CD14-positive monocyte (primary cell): ENCODE data around the gene MNDA. TPM values are rescaled to one million over a fixed set of nuclear protein-coding genes. Genes with fewer than 3 reads are reported as not detected.

Experiments used
- DNase-seq, 3 donors: peaks; one replicate each; pipeline ENCODE4 v3.0.0-alpha.2; 2011 to 2022
- H2AFZ ChIP-seq: 2 replicates; pipeline ENCODE4 v1.6.0; 2012; ENCODE audit warnings: mild to moderate bottlenecking, low read depth, low read length, inconsistent platforms; ENCODE audit not compliant: insufficient read depth, poor library complexity, severe bottlenecking
- H3K27ac ChIP-seq, 2 donors: 1 replicate in 1 of 2; 2 replicates in 1 of 2; pipeline ENCODE4 v1.5.1; 2012 to 2013; ENCODE audit warnings: low read length in 2 of 2, control low read depth in 1 of 2, inconsistent platforms in 1 of 2, low read depth in 1 of 2, mild to moderate bottlenecking in 1 of 2
- H3K27me3 ChIP-seq, 2 donors: one replicate each; pipeline versions ENCODE4 v1.6.0 to v1.6.1; 2011 to 2013; ENCODE audit warnings: low read length in 2 of 2; ENCODE audit not compliant: control insufficient read depth in 2 of 2, insufficient read depth in 2 of 2
- H3K36me3 ChIP-seq, 2 donors: replicated peaks in 1 of 2; 1 replicate in 1 of 2; 2 replicates in 1 of 2; pipeline versions ENCODE4 v1.5.1 to v1.6.1; 2012 to 2013; ENCODE audit warnings: low read length in 2 of 2, control low read depth in 1 of 2, inconsistent platforms in 1 of 2, mild to moderate bottlenecking in 1 of 2; ENCODE audit not compliant: insufficient read depth in 2 of 2, control insufficient read depth in 1 of 2
- H3K4me1 ChIP-seq, 2 donors: 1 replicate in 1 of 2; 2 replicates in 1 of 2; pipeline versions ENCODE4 v1.5.1 to v1.6.1; 2012 to 2013; ENCODE audit warnings: low read length in 2 of 2, control low read depth in 1 of 2, inconsistent platforms in 1 of 2, mild to moderate bottlenecking in 1 of 2, moderate library complexity in 1 of 2; ENCODE audit not compliant: insufficient read depth in 2 of 2, control insufficient read depth in 1 of 2
- H3K4me2 ChIP-seq: replicated peaks from 2 replicates; pipeline ENCODE3; 2012; ENCODE audit warnings: low read length, moderate library complexity, mild to moderate bottlenecking; ENCODE audit not compliant: poor library complexity, severe bottlenecking; ENCODE audit errors: extremely low read depth
- H3K4me3 ChIP-seq, 3 experiments: fragments of 200-600 bp in 1 of 3; sonication (generic) in 1 of 3; replicated peaks in 1 of 3; 1 replicate in 2 of 3; 2 replicates in 1 of 3; pipeline ENCODE4 v1.5.1; 2011 to 2013; ENCODE audit warnings: low read length in 3 of 3, mild to moderate bottlenecking in 3 of 3, control low read depth in 2 of 3, low read depth in 2 of 3, inconsistent platforms in 1 of 3, moderate library complexity in 1 of 3
- H3K79me2 ChIP-seq: 2 replicates; pipeline ENCODE4 v1.6.0; 2012; ENCODE audit warnings: mild to moderate bottlenecking, control low read depth, inconsistent platforms, low read length, moderate library complexity; ENCODE audit not compliant: insufficient read depth
- H3K9ac ChIP-seq: 2 replicates; pipeline ENCODE4 v1.6.0; 2017; ENCODE audit warnings: low read length, mild to moderate bottlenecking; ENCODE audit not compliant: insufficient read depth, poor library complexity, severe bottlenecking
- H3K9me3 ChIP-seq, 2 donors: replicated peaks in 1 of 2; 1 replicate in 1 of 2; 2 replicates in 1 of 2; pipeline versions ENCODE4 v1.5.1 to v1.6.1; 2012 to 2013; ENCODE audit warnings: low read length in 2 of 2, control low read depth in 1 of 2; ENCODE audit not compliant: control insufficient read depth in 1 of 2, insufficient read depth in 1 of 2
- H4K20me1 ChIP-seq: 2 replicates; pipeline ENCODE4 v1.6.0; 2012; ENCODE audit warnings: mild to moderate bottlenecking, low read length, control low read depth, moderate library complexity; ENCODE audit not compliant: insufficient read depth
- H3K27ac Mint-ChIP-seq, 7 donors: one replicate each; pipeline ENCODE4 v1.8.0; 2020; ENCODE audit warnings: mild to moderate bottlenecking in 7 of 7, mixed read lengths in 7 of 7, moderate library complexity in 6 of 7, inconsistent platforms in 2 of 7
- H3K27me3 Mint-ChIP-seq, 3 donors: one replicate each; pipeline ENCODE4 v1.8.0; 2021 to 2022; ENCODE audit warnings: low read depth in 3 of 3, mild to moderate bottlenecking in 3 of 3, mixed read lengths in 3 of 3, moderate library complexity in 3 of 3, inconsistent platforms in 1 of 3
- H3K36me3 Mint-ChIP-seq, 2 donors: one replicate each; pipeline ENCODE4 v1.8.0; 2020; ENCODE audit warnings: mixed read lengths in 2 of 2, inconsistent platforms in 1 of 2, mild to moderate bottlenecking in 1 of 2
- H3K4me1 Mint-ChIP-seq: one replicate; pipeline ENCODE4 v1.8.0; 2020; ENCODE audit warnings: mild to moderate bottlenecking, mixed read lengths
- H3K4me3 Mint-ChIP-seq, 2 donors: one replicate each; pipeline ENCODE4 v1.8.0; 2020; ENCODE audit warnings: mild to moderate bottlenecking in 2 of 2, mixed read lengths in 2 of 2, moderate library complexity in 1 of 2
- H3K9me3 Mint-ChIP-seq, 7 donors: one replicate each; pipeline ENCODE4 v1.8.0; 2020 to 2022; ENCODE audit warnings: mixed read lengths in 7 of 7, mild to moderate bottlenecking in 6 of 7, moderate library complexity in 6 of 7, inconsistent platforms in 2 of 7
- WGBS: methylation state at CpG from one replicate; pipeline ENCODE4 v1.1.5; 2013; ENCODE audit warnings: missing lambda C conversion rate; ENCODE audit not compliant: insufficient coverage; 5-methylcytosine and 5-hydroxymethylcytosine counted together
- intact Hi-C, 2 donors: fragments of 100-400 bp; cut with micrococcal nuclease; formaldehyde crosslinking; loops; one replicate each; pipeline versions ENCODE4 v1.15.0 to v1.15.1; 2023
- polyA plus RNA-seq, 3 donors: library from polyadenylated mRNA; depleted of rRNA in 1 of 3; unstranded in 2 of 3; stranded (reverse) in 1 of 3; fragments of 300-500 nt in 2 of 3; fragments of >200 nt in 1 of 3; fragmentation: Illumina TruSeq in 2 of 3; gene quantifications; 1 replicate in 2 of 3; 2 replicates in 1 of 3; pipeline ENCODE4 v1.2.3, GENCODE V29; 2012 to 2021
- TF ChIP-seq, protein P1 (sequence below): fragments of 200-600 bp; IDR thresholded peaks from one replicate; pipeline ENCODE4 v1.8.0; 2022; ENCODE audit warnings: antibody characterized with exemption, mild to moderate bottlenecking

MNDA gene
- polyA plus RNA-seq, 3 donors, result 365 to 1,917 (median 1,418) TPM

DNA sequence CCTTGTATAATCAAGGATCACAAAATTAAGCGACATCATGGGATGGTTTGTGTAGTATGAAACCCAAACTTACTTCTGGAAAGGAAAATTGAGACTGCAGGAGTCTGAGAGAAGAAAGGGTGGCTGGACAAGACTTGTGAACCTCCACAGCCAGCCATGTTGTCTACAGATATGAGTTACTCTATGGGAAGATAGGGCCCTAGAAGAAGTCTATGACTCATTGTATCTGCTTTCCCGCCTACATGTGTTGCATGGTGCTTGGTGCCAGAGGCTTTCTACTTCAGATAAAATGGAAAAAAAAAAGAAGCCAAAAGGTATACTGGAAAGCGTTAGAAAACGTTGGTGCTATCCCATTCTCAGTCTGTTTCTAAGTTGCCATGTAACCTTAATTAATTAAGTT, 31.5 kb upstream of the MNDA start:
- Histone ChIP-seq H3K79me2 (peaks cover 78% of the 10 kb centered on the region), H3K9me3 (no peaks in the 10 kb centered on the region), H4K20me1 (no peaks in the 10 kb centered on the region), H3K4me2 (peak overlapping the region; percentile 73), H3K4me3 (peak overlapping the region in 1 of 3 experiments; percentile 65), H3K27ac (peak overlapping the region; percentile 58 to 87), H3K27me3 (no peaks in the 10 kb centered on the region), H3K4me1 (peaks cover 86 to 92% of the 10 kb centered on the region in 2 donors), H2AFZ (peak overlapping the region; percentile 8), H3K9ac (no peak overlapping the region), H3K36me3 (no peaks in the 10 kb centered on the region)
- Mint-ChIP-seq H3K4me1 (peaks cover 89% of the 10 kb centered on the region), H3K27ac (peak overlapping the region; percentile 90 to 98 (median 95)), H3K27me3 (peaks cover 0 to 3% (median 0%) of the 10 kb centered on the region in 3 donors), H3K4me3 (peak overlapping the region in 1 of 2 donors; percentile 81), H3K36me3 (no peaks in the 10 kb centered on the region), H3K9me3 (peaks cover 0 to 3% (median 0%) of the 10 kb centered on the region in 7 donors)
- intact Hi-C loops, result loop anchor here (5.0 to 10.0 kb wide), 4 partner anchors 38 to 275 kb away; partner anchors contain the start of gene AIM2 (in 1 of the 2)
- TF ChIP-seq, protein P1, sequence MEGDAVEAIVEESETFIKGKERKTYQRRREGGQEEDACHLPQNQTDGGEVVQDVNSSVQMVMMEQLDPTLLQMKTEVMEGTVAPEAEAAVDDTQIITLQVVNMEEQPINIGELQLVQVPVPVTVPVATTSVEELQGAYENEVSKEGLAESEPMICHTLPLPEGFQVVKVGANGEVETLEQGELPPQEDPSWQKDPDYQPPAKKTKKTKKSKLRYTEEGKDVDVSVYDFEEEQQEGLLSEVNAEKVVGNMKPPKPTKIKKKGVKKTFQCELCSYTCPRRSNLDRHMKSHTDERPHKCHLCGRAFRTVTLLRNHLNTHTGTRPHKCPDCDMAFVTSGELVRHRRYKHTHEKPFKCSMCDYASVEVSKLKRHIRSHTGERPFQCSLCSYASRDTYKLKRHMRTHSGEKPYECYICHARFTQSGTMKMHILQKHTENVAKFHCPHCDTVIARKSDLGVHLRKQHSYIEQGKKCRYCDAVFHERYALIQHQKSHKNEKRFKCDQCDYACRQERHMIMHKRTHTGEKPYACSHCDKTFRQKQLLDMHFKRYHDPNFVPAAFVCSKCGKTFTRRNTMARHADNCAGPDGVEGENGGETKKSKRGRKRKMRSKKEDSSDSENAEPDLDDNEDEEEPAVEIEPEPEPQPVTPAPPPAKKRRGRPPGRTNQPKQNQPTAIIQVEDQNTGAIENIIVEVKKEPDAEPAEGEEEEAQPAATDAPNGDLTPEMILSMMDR, result no peak
- WGBS, result 55% methylated on average over 2 of the region's 4 CpGs
- DNase-seq, result peak in 2 of 3 donors; percentile 49 to 52

DNA sequence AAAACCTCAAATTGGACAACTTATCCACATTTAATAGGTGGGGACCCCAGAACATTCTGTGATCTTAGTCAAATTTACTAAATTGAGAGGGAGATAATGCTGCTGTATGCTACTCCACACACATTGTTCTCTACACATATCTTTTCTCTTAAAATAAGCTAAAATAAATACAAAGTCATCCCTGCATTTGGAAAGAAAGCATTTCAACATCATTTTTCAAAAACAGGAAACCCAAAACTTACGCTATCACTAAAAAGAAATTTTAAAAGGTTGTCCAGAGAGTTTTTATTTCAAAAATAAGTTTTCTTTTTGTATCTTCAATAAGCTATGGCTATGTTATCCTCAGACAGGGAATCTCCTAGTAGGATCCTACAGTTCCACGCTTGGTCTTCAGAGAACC, 30.6 kb upstream of the MNDA start:
- Mint-ChIP-seq H3K4me1 (peaks cover 83% of the 10 kb centered on the region), H3K36me3 (no peaks in the 10 kb centered on the region), H3K9me3 (peaks cover 0 to 1% (median 0%) of the 10 kb centered on the region in 7 donors), H3K4me3 (peak overlapping the region in 1 of 2 donors; percentile 81), H3K27me3 (peaks cover 0 to 3% (median 0%) of the 10 kb centered on the region in 3 donors), H3K27ac (peak overlapping the region; percentile 90 to 98 (median 95))
- H3K4me1 ChIP-seq, result peaks cover 83 to 91% of the 10 kb centered on the region in 2 donors
- H3K27ac ChIP-seq, result peak overlapping the region; percentile 64 to 87
- intact Hi-C loops, result loop anchor here in 1 of 2 donors (5.0 to 10.0 kb wide), 2 partner anchors 37 to 274 kb away; partner anchors contain the start of gene AIM2
- H3K27me3 ChIP-seq, result no peaks in the 10 kb centered on the region
- peak overlapping the region in 2 of 3 experiments; percentile 36 to 65 for H3K4me3 ChIP-seq
- TF ChIP-seq, protein P1, result no peak
- H4K20me1 ChIP-seq, result no peaks in the 10 kb centered on the region
- no peaks in the 10 kb centered on the region for H3K9me3 ChIP-seq
- no peak overlapping the region for H2AFZ ChIP-seq
- peak overlapping the region; percentile 73 for H3K4me2 ChIP-seq
- WGBS, result no CpG with 5 or more reads among the region's 2 CpGs
- H3K79me2 ChIP-seq, result peaks cover 75% of the 10 kb centered on the region
- peak overlapping the region; percentile 38 for H3K9ac ChIP-seq
- DNase-seq, result peak; percentile 21 to 63 (median 29)
- no peaks in the 10 kb centered on the region for H3K36me3 ChIP-seq
